NCI-H1048 (cell line): ENCODE data around the gene ABCD3.
"Not testable (repeated sequence)": the region's sequence is repeated elsewhere in the genome, so short reads cannot be mapped to it uniquely, and the experiment has no call there.

Source experiments
- DNase-seq: peaks from one replicate; lab custom pipeline; 2025; lab: John Stamatoyannopoulos, UW

Gene ABCD3

DNA sequence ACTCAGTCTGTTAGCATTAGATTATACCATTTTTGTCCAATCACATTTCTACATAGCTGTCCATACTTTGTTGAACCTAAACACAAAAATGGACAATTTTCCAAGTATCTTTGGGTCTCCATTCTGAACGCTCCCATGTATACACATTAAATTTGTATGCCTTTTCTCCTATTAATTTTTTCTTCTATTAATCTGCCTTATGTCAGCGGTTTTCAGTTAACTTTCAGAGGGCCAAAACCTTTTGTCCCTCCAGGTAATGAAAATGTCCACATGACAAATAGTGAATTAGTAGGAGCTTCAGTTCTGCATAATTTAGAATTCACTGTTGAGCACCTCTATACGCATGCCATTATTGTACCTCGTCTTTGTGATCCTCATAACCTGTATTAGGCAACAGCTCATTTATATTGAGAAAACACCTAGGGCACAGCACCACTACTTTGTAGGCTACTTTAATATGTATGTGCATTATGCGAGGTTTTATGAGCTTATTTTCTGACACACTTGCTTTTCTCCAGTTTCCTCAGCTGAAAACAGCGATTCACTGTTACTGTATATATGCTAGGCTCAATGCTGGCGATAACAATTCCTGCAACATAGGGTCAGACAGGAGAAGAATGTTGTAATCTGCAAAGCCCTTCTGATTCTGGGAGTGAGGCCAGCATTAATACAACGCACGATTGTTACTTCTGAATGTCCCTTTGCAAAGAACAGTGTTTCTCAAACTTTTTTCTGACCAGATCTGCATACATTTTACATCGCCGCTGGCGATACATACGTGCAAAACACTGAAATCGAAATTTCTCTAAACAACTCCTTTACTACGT is 1.1 kb upstream of the ABCD3 start:
- DNase-seq: peak; percentile 40

DNA sequence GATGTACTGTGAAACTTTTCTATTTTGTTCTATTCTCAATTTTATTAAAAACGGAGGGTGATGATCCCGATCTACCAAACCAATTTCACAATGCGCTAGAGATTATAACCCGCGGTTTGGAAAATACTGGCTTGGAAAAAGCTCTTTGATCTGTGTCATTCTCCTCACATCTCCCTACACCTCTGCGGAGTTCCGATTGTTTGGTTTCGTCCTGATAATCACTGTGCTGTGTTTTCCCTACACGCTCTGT is 536 bp upstream of the ABCD3 start:
- DNase-seq: no peak

DNA sequence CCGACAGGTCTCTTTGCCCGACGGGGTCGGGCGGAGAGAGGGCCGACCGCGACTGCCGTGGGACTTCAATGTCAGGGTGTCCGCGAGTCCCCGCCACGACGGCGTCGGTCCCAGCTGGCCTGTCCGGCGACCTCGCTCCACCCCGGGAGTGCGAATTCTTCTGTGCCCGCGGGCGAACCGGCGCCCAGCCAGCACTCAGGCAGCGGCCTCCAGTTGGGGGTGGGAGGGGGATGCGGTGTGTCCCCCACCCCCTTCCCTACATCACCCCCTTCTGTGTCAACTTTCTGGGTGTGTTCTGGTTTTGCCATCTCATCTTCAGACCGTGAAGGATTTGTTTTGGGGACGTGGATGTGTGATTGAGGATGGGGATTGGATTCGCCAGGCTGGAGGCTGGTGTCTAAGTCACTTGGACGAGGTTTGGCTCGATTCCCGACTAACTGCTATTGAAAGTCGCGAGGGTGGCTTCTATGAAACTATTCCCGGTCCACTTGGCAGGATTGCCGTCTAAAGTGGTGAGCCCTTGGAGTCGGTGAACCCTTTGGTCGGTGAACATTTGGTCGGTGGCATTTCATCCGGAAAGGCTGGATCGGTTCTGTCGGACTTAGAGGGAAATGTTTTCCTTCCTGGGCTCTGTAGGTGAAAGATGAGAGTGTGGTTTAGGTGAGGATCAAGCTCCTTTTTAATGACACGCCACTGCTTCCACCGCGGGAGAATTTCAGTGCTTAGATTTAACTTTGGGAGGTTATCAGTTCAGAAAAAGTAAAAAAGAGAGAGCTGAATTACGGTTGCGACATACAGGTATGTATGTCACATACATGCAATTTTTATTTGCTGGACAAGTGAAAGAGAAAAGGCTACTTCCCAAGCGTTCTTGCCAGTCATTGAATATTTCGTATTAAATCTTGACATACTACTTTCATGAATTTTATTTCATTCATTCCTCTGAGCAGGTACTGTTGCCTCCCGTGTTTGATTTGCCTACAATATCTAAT is 771 bp downstream of the ABCD3 start:
- DNase-seq: no peak

DNA sequence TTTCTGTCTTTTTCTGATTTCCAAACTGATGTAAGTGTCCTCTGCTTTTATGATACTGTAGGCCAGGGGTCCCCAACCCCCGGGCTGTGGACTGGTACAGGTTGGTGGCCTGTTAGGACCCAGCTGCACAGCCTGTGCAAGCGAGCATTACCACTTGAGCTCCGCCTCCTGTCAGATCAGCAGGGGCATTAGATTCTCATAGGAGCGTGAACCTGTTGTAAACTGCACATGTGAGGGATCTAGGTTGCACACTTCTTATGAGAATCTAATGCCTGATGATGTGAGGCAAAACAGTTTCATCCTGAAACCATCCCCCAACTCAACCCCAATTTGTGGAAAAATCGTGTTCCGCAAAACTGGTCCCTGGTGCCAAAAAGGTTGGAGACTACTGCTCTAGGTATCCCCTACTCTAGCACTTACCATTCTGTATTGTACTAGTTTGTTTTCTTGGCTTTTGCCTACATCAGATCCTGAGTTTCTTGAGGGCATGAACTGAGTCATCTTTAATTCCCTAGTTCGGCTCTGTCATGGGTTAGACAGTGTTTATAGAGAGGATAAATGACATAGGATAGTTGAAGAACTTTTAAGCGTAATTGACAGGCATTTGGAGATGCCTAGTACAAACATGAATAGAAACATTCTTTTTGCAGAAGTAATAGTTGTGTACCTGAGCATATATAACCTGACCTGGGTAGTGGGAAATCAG is 4.1 kb downstream of the ABCD3 start:
- no peak for DNase-seq

DNA sequence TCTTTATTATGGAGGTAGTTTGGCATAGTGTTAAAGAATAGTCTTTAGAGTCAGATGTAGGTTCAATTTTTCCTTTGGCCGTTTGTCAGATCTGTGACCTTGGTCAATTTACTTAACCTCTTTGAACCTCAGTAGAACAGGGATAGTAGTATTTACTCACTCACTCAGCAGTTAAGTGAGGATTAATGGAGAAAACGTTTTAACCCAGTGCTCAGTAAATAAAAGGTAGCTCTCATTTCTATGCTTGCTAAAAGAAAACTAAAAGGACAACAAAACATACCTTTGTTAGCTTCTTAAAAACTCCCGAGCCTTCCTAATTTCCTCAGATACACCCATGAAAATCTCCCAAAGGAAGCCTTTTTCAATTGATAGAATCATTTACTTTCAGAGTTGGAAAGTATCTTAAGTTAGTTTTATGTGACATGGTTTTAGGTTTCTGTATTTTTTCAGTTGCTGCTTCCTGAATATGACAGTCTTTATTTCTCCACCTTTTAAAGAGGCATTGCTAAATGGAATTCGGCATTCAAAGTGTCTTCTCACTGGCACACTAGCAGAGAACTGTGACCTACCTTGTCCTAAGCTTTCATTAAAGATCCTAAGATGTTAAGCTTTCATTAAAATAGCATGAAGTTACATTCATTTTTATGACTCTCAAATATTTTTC is 7.8 kb downstream of the ABCD3 start:
- DNase-seq: no peak

DNA sequence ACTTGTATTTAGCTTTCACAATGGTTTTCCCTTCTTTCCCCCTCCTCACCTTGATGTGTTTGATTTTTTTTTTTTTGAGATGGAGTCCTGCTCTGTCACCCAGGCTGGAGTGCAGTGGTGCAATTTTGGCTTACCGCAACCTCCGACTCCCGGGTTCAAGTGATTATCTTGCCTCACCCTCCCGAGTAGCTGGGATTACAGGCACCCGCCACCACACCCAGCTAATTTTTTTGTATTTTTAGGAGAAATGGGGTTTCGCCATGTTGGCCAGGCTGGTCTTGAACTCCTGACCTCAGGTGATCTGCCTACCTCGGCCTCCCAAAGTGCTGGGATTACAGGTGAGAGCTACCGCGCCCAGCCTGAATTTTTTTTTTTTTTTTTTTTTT is 8.3 kb downstream of the ABCD3 start:
- DNase-seq: not testable (repeated sequence)

DNA sequence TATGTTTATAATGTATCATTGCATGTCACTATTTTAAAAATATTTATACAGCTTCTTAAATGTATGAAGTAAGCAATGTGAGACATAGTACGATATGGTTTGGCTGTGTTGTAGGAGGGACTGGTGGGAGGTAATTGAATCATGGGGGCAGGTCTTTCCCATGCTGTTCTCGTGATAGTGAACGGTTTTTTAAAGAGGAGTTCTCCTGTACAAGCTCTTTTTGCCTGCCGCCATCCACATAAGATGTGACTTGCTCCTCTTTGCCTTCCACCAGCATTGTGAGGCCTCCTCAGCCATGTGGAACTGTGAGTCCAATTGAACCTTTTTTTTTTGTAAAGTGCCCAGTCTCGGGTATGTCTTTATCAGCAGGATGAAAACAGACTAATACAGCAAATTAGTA is 10.3 kb downstream of the ABCD3 start:
- DNase-seq: no peak

DNA sequence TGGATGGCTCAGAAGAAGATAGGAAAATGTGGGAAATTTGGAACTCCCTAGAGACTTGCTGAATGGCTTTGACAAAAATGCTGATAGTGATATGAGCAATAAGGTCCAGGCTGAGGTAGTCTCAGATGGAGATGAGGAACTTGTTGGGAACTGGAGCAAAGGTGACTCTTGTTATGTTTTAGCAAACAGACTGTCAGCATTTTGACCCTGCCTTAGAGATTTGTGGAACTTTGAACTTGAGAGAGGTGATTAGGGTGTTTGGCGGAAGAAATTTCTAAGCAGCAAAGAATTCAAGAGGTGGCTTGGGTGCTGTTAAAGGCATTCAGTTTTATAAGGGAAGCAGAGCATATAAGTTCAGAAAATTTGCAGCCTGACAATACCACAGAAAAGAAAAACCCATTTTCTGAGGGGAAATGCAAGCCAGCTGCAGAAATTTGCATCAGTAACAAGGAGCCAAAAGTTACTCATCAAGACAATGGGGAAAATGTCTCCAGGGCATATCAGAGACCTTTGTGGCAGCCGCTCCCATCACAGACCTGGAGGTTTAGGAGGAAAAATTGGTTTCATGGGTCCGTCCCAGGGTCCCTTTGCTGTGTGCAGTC is 10.8 kb downstream of the ABCD3 start:
- not testable (repeated sequence) for DNase-seq

DNA sequence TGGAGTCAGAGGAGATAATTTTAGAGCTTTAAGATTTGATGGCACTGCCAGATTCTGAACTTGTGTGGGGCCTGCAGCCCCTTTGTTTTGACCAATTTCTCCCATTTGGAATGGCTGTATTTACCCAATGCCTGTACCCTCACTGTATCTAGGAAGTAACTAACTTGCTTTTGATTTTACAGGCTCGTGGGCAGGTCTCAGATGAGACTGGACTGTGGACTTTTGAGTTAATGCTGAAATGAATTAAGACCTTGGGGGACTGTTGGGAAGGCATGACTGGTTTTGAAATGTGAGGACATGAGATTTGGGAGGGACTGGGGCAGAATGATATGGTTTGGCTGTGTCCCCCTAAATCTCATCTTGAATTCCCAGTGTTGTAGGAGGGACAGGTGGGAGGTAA is 11.9 kb downstream of the ABCD3 start:
- not testable (repeated sequence) for DNase-seq

DNA sequence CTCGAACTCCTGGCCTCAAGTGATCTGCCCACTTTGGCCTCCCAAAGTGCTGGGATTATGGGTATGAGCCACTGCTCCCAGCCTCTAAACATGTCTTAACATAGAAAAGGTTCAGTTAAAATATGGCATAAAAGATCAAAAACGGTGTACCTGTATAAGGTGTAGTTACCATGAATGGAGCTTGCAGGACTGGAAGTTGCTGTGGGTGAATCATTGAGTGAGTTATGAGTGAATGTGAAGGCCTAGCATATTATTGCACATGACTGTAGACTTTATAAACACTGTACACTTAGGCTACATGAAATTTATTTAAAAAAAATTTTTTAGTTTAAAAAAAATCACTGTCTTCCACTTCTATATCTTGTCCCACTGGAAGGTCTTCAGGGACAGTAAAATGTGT is 15.7 kb downstream of the ABCD3 start:
- DNase-seq: no peak

DNA sequence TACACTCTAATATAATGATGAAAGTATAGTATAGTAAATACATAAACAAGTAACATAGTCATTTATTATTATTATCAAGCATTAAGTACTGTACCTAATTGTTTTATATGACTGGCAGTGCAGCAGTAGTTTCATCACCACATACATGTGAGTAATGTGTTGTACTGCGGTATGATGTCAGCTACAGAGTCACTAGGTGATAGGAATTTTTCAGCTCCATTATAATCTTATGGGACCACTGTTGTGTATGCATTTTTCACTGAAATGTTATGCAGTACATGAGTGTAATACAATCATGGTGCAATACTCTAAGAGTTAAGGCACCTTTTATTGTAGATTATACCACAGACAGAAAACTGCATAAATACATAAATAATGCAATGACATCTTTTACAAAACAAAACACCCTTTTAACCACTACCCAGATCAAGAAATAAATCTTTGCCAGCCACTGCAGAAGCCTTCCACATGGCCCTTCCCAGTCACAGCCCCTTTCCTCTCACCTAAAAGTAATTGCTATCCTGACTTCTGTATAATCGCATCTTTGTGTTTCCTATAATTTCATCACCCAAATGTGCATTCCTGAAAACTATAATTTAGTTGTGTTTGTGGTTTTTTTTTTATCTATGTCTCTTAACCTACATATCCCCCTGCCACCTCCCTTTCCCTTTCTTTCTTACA is 16.3 kb downstream of the ABCD3 start:
- no peak for DNase-seq

DNA sequence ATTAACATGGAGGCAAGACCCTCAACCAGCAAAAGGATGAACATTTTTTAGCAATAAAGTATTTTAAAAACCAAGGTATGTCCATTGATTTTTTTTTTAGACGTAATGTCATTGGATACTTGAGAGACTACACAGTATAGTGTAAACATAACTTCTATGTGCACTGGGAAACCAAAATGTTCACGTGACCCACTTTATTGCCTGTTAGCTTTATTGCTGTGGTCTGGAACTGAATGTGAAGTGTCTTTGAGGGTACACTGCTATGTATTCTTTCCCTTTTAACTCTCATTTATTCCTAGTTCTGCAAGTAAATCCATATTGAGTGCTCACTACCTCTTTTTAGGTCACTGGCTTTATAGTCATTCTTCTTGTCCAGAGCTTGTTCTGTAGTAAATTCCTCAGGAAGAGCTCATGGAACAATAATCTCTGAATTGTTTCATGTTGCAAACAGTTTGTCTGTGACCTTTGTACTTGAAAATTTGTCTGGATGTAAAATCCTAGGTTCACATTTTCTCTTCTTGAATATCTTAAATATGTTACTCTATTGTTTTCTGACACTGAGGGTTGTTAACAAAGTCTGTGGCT is 20.6 kb downstream of the ABCD3 start:
- no peak for DNase-seq

DNA sequence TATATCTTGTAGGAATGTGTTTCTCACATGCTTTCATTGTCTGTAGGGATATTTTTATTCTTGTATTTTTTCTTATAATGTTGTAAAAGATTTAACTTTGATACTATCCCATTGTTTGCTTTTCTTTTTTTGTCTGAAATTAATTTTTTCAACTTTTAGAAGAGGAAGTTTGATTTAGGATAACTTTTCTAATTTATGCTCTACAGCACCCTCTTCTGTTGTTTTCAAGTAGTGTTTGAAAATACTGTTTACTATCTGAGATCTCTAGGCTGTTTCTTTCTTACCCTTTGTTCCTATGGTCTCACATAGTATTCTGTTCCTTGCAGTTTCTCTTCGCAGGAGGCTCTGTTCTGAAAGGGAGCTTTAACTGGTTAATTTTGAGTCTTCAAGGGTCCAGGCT is 21.9 kb downstream of the ABCD3 start:
- DNase-seq: no peak

DNA sequence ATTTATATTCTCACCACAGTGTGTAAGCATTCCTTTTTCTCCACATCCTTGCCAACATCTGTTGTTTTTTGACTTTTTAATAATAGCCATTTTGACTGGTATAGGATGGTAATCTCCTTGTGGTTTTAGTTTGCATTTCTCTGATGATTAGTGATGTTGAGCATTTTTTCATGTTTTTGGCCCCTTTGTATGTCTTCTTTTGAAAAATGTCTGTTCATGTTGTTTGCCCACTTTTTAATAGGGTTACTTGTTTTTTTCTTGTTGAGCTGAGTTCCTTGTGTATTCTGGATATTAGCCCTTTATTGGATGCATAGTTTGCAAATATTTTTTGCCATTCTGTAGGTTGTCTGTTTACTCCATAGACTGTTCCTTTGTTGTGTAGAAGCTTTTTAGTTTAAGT is 24.9 kb downstream of the ABCD3 start:
- DNase-seq: not testable (repeated sequence)

DNA sequence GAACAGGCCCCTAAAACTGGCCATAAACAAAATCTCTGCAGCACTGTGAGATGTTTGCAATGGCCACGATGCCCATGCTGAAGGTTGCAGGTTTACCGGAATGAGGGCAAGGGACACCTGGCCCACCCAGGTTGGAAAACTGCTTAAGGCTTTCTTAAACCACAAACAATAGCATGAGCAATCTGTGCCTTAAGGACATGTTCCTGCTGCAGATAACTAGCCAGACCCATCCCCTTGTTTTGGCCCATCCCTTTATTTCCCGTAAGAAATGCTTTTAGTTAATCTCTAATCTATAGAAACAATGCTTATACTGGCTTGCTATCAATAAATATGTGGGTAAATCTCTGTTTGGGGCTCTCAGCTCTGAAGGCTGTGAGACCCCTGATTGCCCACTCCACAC is 26.6 kb downstream of the ABCD3 start:
- not testable (repeated sequence) for DNase-seq

DNA sequence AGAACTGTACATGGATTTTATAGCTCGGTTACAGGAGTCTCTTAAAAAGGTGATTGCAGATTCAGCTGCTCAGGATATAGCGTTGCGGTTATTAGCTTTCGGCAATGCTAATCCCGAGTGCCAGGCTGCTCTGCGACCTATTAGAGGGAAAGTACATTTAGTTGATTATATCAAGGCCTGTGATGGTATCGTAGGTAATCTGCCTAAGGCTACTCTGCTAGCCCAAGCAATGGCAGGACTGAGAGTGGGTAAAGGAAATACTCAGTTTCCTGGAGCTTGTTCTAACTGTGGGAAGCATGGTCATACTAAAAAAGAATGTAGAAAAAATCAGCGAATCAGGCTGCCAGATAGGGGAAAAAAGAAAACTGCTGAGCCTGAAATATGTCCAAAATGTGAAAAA is 27.5 kb downstream of the ABCD3 start:
- not testable (repeated sequence) for DNase-seq

DNA sequence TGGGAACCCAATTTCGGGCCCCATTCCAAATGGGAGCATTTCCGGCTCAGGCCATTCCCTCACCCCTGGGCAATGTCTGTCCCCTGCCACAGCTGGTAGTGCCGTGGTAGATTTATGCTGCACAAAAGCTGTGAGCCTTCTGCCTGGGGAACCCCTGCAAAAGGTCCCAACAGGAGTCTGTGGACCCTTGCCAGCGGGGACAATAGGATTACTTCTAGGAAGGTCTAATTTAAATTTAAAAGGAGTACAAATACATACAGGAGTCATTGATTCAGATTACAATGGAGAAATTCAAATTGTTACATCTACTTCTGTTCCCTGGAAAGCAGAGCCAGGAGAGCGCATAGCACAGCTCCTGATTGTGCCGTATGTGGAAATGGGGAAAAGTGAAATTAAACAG is 28.0 kb downstream of the ABCD3 start:
- not testable (repeated sequence) for DNase-seq

DNA sequence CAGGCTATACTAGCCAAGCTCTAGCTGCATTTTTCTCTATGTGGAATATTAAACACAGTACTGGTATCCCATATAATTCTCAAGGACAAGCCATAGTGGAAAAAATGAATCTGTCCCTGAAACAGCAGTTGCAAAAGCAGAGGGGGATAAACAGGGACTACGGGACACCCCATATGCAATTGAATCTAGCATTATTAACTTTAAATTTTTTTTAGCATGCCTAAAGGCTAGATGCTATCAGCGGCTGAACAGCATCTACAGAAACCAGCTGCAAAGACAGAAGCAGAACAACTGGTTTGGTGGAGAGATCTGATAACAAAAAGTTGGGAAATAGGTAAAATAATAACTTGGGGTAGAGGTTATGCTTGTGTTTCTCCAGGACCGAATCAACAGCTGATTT is 30.6 kb downstream of the ABCD3 start:
- not testable (repeated sequence) for DNase-seq

DNA sequence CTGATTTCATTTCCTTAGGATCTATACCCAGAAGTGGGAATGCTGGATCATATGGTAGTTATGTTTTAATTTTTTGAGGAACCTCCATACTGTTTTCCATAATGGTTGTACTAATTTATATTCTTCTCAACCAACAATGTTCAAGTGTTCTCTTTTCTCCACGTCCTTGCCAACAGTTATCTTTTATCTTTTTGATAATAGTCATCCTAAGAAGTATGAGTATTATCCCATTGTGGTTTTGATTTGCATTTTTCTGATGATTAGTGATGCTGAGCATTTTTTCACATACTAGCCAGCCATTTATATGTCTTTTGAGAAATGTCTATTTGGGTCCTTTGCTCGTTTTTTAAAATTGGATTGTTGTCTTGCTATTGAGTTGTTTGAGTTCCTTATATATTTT is 38.5 kb downstream of the ABCD3 start:
- DNase-seq: no peak

DNA sequence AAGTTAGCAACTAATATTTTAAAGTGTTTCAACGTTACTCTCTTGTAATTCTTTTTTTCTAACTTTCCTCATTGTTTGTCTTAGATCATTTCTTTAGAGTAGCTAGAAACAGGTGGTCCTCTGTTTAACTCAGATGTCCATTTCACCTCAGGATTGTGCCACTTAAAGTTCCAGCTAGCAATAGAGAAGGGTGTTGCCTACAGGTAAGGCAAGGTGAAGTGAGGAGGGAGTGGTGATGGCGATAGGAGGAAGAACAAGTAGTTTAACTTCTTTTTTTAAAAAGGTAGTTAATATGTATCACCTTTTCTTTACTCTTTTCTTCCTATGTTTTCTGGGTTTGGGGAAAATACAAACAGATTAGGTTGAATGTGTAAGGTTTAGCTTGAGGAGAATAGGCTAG is 44.4 kb downstream of the ABCD3 start:
- DNase-seq: no peak
